HUES48 (cell line): ENCODE measurements around the gene SENP6.
"Not testable (repeated sequence)": the region's sequence is repeated elsewhere in the genome, so short reads cannot be mapped to it uniquely, and the experiment has no call there.

Source experiments
- H3K27ac ChIP-seq: one replicate; pipeline ENCODE4 v1.7.0; 2013; ENCODE audit warnings: low read depth, low read length, inconsistent platforms
- H3K27me3 ChIP-seq: 2 replicates; pipeline ENCODE4 v1.6.1; 2013; ENCODE audit warnings: mild to moderate bottlenecking, low read length; ENCODE audit not compliant: control insufficient read depth, insufficient read depth
- H3K36me3 ChIP-seq: 2 replicates; pipeline ENCODE4 v1.6.1; 2013; ENCODE audit warnings: low read length; ENCODE audit not compliant: control insufficient read depth, insufficient read depth
- H3K4me1 ChIP-seq: 2 replicates; pipeline ENCODE4 v1.6.1; 2013; ENCODE audit warnings: mild to moderate bottlenecking, low read length; ENCODE audit not compliant: control insufficient read depth, insufficient read depth
- H3K4me3 ChIP-seq: 2 replicates; pipeline ENCODE4 v1.5.1; 2013; ENCODE audit warnings: mild to moderate bottlenecking, low read depth, low read length
- H3K9ac ChIP-seq: 2 replicates; pipeline ENCODE4 v1.6.1; 2013; ENCODE audit warnings: mild to moderate bottlenecking, low read depth, low read length, moderate library complexity
- H3K9me3 ChIP-seq: 2 replicates; pipeline ENCODE4 v1.6.1; 2013; ENCODE audit warnings: low read length; ENCODE audit not compliant: control insufficient read depth, insufficient read depth

SENP6 gene

DNA sequence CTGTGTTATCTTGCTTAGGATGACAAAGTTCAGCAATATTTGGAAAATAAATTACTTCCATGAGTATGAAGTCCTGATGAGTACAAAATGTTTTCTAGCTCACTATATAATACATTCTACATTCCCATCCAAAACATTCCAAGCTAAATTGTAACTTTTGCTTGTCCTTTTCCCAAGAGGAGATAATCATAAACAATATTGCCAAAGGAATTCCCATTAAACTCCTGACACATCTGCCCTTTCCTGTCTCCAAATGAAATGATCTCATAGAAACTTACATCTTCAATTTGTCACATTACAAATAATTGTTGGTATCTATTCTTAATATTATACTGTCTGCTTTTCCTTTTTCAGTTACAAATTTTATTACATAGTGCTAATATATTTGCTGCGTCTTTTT, 20.4 kb upstream of the SENP6 start:
- Histone ChIP-seq H3K9ac (no peak overlapping the region), H3K27me3 (no peaks in the 10 kb centered on the region), H3K4me1 (no peaks in the 10 kb centered on the region), H3K27ac (no peak overlapping the region), H3K4me3 (no peak overlapping the region), H3K36me3 (no peaks in the 10 kb centered on the region), H3K9me3 (no peaks in the 10 kb centered on the region)

DNA sequence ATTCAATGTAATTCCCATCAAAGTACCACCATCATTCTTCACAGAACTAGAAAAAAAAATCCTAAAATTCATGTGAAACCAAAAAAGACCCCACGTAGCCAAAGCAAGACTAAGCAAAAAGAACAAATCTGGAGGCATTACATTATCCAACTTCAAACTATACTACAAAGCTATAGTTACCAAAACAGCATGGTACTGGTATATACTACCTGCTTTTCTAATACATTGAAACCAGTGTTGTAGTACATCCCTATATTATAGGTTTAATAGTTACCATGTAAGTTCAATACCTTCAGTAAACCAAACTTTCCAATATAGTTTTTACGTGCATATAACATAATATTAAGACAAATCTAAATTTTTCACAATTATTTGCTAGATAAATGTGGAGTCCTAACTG, 17.1 kb upstream of the SENP6 start:
- H3K9me3 ChIP-seq, H3K27ac ChIP-seq, H3K4me3 ChIP-seq, H3K27me3 ChIP-seq, H3K36me3 ChIP-seq, H3K4me1 ChIP-seq, H3K9ac ChIP-seq: not testable (repeated sequence)

DNA sequence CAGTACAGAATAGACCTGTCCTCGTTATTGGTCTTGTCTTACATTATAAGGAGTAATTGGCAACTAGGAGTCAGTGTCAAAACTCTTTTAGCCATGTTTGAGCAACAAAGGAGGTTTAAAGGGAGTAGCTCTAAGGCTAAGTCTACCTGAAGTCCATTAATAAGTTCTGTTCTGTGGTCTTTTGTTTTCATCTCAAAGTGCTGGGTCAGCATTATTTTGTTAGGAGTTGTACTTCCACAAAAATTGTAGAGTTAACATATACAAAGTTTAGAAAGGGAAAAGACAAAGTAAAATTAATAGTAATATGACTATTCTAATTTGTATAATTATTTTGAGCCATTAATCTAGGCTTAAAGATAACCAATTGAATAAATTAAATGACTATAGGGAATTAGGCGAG, 12.7 kb upstream of the SENP6 start:
- H3K9ac ChIP-seq: no peak overlapping the region
- H3K9me3 ChIP-seq: no peaks in the 10 kb centered on the region
- H3K27ac ChIP-seq: no peak overlapping the region
- H3K36me3 ChIP-seq: no peaks in the 10 kb centered on the region
- no peak overlapping the region for H3K4me3 ChIP-seq
- H3K4me1 ChIP-seq: no peaks in the 10 kb centered on the region
- no peaks in the 10 kb centered on the region for H3K27me3 ChIP-seq

DNA sequence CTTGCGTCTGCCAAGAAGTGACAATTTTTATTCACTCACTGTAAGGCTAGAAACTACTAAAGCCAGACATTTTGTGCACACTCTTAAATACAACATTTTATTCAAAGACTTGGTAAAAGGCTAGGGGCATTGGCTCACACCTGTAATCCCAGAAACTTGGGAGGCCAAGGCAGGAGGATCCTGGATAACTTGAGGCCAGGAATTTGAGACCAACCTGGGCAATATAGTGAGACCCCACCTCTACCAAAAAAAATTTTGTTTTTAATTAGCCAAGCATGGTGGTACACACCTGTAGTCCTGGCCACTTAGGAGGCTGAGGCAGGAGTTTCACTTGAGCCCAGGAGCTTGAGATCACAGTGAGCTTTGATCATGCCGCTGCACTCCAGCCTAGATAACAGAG, 11.3 kb upstream of the SENP6 start:
- Histone ChIP-seq H3K4me1 (no peaks in the 10 kb centered on the region), H3K4me3 (no peak overlapping the region), H3K27ac (no peak overlapping the region), H3K9me3 (no peaks in the 10 kb centered on the region), H3K36me3 (no peaks in the 10 kb centered on the region), H3K9ac (no peak overlapping the region), H3K27me3 (no peaks in the 10 kb centered on the region)

DNA sequence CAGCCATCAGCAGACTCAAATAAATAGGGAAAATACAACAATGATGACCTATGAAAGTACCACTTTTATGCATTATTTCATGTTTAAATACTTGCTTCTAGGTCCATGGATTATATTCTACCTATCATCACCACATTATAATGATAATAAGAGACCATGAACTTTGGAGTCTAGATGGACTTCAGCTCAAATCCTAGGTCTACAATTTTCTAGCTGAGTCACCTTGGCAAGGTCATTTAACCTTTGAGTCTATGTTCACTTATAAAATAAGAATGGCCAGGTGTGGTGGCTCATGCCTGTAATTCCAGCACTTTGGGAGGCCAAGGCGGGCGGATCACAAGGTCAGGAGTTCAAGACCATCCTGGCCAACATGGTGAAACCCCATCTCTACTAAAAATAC, 5.3 kb upstream of the SENP6 start:
- H3K4me3 ChIP-seq, H3K36me3 ChIP-seq, H3K27me3 ChIP-seq, H3K9ac ChIP-seq, H3K27ac ChIP-seq, H3K9me3 ChIP-seq, H3K4me1 ChIP-seq: not testable (repeated sequence)

DNA sequence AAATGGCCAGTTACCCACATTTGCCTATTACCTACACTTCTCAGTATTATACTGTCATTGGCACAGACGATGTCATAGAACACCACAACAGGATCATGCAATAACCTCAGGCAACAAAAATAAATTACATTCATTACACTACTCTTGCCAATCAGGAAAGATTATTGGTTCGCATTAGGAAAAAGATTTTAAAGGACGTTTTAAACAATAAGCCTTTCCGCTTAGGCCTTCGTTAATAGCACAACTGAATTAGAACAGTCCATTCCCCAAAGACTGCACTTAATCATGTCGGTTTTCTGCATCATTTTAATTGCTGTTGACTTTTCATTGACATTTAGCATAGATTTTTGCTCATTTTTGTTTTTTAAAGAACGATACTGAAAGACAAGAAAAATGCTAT, 912 bp upstream of the SENP6 start:
- no peaks in the 10 kb centered on the region for H3K9me3 ChIP-seq
- H3K36me3 ChIP-seq: no peaks in the 10 kb centered on the region
- H3K27ac ChIP-seq: peak overlapping the region; percentile 96
- H3K4me3 ChIP-seq: peak overlapping the region; percentile 94
- H3K4me1 ChIP-seq: peaks cover 10% of the 10 kb centered on the region; the same call in 1 of the 2 replicates
- H3K9ac ChIP-seq: peak overlapping the region; percentile 91; the same call in 1 of the 2 replicates
- H3K27me3 ChIP-seq: no peaks in the 10 kb centered on the region

DNA sequence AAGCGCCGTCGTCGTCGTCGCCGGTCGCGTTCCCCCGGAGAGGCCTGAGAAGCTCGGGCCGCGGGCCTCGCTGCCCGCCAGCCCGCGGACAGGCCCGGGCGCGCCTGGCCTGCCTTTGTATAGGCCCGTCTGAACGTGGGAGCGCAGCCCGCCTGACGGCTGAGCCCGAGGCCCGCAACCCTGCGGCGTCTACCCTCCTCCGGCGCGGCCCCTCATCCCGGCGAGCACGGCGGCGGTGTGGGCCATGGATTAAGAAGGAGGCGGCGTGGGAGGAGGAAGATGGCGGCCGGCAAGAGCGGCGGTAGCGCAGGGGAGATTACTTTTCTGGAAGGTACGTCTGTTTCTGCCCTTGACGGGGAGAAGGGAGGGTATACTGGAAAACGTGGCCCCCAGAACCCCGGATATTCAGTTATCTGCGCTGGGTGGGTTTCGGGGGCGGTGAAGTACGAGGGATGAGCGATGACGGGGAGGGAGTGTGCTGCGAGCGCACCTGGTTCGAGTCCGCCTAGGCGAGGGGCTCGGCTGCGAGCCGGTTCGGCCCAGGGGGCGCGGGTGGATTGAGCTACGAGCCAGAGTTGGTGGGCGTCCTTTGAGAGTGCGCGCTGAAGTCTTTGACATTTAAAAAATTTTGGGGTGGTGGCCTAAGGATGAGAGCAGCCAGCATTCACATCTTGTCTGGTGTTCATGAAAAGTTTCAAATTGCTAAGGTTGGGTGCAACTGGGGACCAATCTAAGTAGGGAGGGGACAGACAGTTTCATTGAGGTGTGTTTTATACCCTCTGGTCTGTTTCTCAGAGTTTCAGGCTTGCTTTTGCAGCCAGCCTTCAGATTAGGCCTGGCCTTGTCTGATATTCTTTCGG, 796 bp downstream of the SENP6 start:
- peaks cover 10% of the 10 kb centered on the region; the same call in 1 of the 2 replicates for H3K4me1 ChIP-seq
- H3K36me3 ChIP-seq: no peaks in the 10 kb centered on the region
- H3K9ac ChIP-seq: peak overlapping the region; percentile 94
- H3K27ac ChIP-seq: peak overlapping the region; percentile 96
- H3K27me3 ChIP-seq: no peaks in the 10 kb centered on the region
- H3K9me3 ChIP-seq: no peaks in the 10 kb centered on the region
- H3K4me3 ChIP-seq: peak overlapping the region; percentile 94

DNA sequence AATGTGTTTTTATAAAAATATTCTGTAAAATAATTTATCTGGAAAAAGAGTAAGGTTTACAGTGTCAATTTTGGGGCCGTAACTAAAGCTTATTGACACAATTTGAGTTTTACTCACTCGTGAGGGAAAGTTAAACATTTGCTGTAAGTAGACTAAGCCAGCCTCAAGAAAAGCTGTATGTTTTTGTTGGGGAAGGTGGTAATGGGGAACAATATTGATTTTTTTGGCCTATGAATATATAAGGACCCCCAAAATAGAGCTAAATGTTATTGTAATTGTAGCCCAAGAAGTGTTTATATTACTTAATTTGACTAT, 1.4 kb downstream of the SENP6 start:
- H3K27ac ChIP-seq: peak overlapping the region; percentile 96
- no peaks in the 10 kb centered on the region for H3K9me3 ChIP-seq
- no peaks in the 10 kb centered on the region for H3K27me3 ChIP-seq
- peaks cover 10% of the 10 kb centered on the region; the same call in 1 of the 2 replicates for H3K4me1 ChIP-seq
- H3K9ac ChIP-seq: peak overlapping the region; percentile 94
- H3K36me3 ChIP-seq: no peaks in the 10 kb centered on the region
- peak overlapping the region; percentile 94 for H3K4me3 ChIP-seq

DNA sequence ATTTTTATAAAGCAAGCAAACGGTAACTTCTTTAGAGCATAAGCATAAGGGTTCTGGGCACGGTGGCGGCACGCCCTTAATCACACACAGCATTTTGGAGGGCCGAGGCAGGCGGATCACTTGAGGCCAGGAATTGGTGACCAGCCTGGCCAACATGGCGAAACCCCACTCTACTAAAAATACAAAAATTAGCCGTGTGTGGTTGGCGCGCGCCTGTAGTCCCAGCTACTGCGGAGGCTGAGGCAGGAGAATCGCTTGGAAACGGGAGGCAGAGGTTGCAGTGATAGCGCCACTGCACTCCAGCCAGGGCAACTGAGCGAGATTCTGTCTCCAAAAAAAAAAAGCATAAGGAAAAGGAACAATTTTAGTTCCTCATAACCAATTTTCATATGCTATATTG, 2.6 kb downstream of the SENP6 start:
- no peak overlapping the region for H3K9ac ChIP-seq
- no peaks in the 10 kb centered on the region for H3K36me3 ChIP-seq
- H3K4me3 ChIP-seq: peak overlapping the region; percentile 94
- no peaks in the 10 kb centered on the region for H3K27me3 ChIP-seq
- H3K9me3 ChIP-seq: no peaks in the 10 kb centered on the region
- peaks cover 19% of the 10 kb centered on the region; the same call in 1 of the 2 replicates for H3K4me1 ChIP-seq
- H3K27ac ChIP-seq: no peak overlapping the region

DNA sequence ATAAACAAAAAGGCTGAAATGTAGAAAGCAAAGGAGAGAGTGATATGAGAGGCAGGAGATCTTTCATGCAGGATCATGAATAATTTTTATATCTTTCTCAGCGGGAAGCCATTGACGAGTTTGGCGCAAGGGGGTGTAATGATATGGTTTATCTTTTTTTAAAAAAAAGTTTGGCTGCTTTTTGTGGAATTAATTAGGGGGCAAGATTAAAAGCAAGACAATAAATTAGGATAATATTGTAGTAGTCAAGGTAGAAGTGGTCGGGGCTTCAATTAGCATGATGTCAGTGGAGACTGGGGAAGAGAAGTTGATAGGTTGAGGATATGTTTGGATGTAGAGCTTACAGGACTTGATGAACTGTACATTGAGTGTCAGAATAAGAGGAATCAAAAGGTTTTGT, 4.0 kb downstream of the SENP6 start:
- H3K36me3 ChIP-seq: no peaks in the 10 kb centered on the region
- no peaks in the 10 kb centered on the region for H3K9me3 ChIP-seq
- H3K4me3 ChIP-seq: no peak overlapping the region
- H3K9ac ChIP-seq: no peak overlapping the region
- H3K4me1 ChIP-seq: peaks cover 31% of the 10 kb centered on the region
- no peak overlapping the region for H3K27ac ChIP-seq
- no peaks in the 10 kb centered on the region for H3K27me3 ChIP-seq

DNA sequence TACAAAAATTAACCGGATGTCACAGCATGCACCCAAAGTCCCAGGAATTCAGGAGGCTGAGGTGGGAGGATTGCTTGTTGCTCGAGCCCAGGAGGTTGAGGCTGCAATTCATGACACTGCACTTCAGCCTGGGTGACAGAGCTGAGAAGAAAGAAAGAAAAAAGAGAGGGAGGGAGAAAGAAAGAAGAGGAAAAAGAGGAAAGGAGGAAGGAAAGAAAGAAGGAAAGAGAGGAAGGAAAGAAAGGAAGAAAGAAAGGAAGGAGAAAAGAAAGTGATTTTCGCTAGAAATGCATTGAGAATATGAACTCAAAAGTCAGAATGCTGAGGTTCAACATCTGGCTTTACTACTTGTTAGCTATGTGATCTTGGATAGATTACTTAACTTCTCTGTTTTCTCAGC, 6.6 kb downstream of the SENP6 start:
- Histone ChIP-seq H3K36me3 (no peaks in the 10 kb centered on the region), H3K4me1 (peaks cover 32% of the 10 kb centered on the region), H3K9ac (no peak overlapping the region), H3K27ac (no peak overlapping the region), H3K4me3 (no peak overlapping the region), H3K9me3 (no peaks in the 10 kb centered on the region), H3K27me3 (no peaks in the 10 kb centered on the region)
